ENCODE measurements around the gene MCC.

The MCC gene

GRCh38 chr5:113263545-113263944, 224.7 kb downstream of the MCC start:
- TF ChIP-seq NFIC (IDR thresholded peaks at IDR 0.05) (no peak), FOXM1 (IDR thresholded peaks at IDR 0.05; ENCODE audit: borderline replicate concordance, low read depth) (no peak), TAF1 (IDR thresholded peaks at IDR 0.05; ENCODE audit: low read depth) (no peak), ZBTB7A (IDR thresholded peaks at IDR 0.05; ENCODE audit: low read depth) (no peak), CEBPB (IDR thresholded peaks at IDR 0.05) (no peak)

- no peak for TF ChIP-seq TEAD4 (IDR thresholded peaks at IDR 0.05)
- TF ChIP-seq RAD21 (IDR thresholded peaks at IDR 0.05; ENCODE audit: low read depth): no peak
- TF ChIP-seq NFIC (IDR thresholded peaks at IDR 0.05): no peak
- no peak for TF ChIP-seq ZBTB7A (IDR thresholded peaks at IDR 0.05; ENCODE audit: low read depth)
- TF ChIP-seq CREB1 (IDR thresholded peaks at IDR 0.05; ENCODE audit: low read depth): no peak
- TF ChIP-seq FOXM1 (IDR thresholded peaks at IDR 0.05; ENCODE audit: borderline replicate concordance, low read depth): no peak
- TF ChIP-seq USF1 (IDR thresholded peaks at IDR 0.05): no peak
- TF ChIP-seq MAX (IDR thresholded peaks at IDR 0.05): no peak
- TF ChIP-seq CEBPB (IDR thresholded peaks at IDR 0.05): no peak
- no peak for TF ChIP-seq YY1 (IDR thresholded peaks at IDR 0.05; ENCODE audit: low read depth)
- no peak for TF ChIP-seq EGR1 (IDR thresholded peaks at IDR 0.05)
- no peak for TF ChIP-seq TCF12 (IDR thresholded peaks at IDR 0.05; ENCODE audit: low read depth)
- no peak for TF ChIP-seq REST (IDR thresholded peaks at IDR 0.05; ENCODE audit: low read depth)
- TF ChIP-seq TAF1 (IDR thresholded peaks at IDR 0.05; ENCODE audit: low read depth): no peak
Measured at GRCh38 chr5:113262674-113263073, 225.6 kb downstream of the MCC start.

GRCh38 chr5:113259034-113259433, 229.2 kb downstream of the MCC start:
- TF ChIP-seq CEBPB (IDR thresholded peaks at IDR 0.05): no peak
- no peak for TF ChIP-seq NFIC (IDR thresholded peaks at IDR 0.05)

- TF ChIP-seq TAF1 (IDR thresholded peaks at IDR 0.05; ENCODE audit: low read depth) (no peak), RAD21 (IDR thresholded peaks at IDR 0.05; ENCODE audit: low read depth) (no peak), MAX (IDR thresholded peaks at IDR 0.05) (no peak), NFIC (IDR thresholded peaks at IDR 0.05) (no peak), TCF12 (IDR thresholded peaks at IDR 0.05; ENCODE audit: low read depth) (no peak), YY1 (IDR thresholded peaks at IDR 0.05; ENCODE audit: low read depth) (no peak), FOXM1 (IDR thresholded peaks at IDR 0.05; ENCODE audit: borderline replicate concordance, low read depth) (no peak), CEBPB (IDR thresholded peaks at IDR 0.05) (no peak), TEAD4 (IDR thresholded peaks at IDR 0.05) (no peak), ZBTB7A (IDR thresholded peaks at IDR 0.05; ENCODE audit: low read depth) (no peak), REST (IDR thresholded peaks at IDR 0.05; ENCODE audit: low read depth) (no peak), EP300 (IDR thresholded peaks at IDR 0.05; ENCODE audit: borderline replicate concordance) (no peak), USF1 (IDR thresholded peaks at IDR 0.05) (no peak)
Measured at GRCh38 chr5:113257545-113257944, 230.7 kb downstream of the MCC start.

- TF ChIP-seq FOXM1 (IDR thresholded peaks at IDR 0.05; ENCODE audit: borderline replicate concordance, low read depth) (no peak), MAX (IDR thresholded peaks at IDR 0.05) (no peak), RAD21 (IDR thresholded peaks at IDR 0.05; ENCODE audit: low read depth) (no peak), YY1 (IDR thresholded peaks at IDR 0.05; ENCODE audit: low read depth) (no peak), CEBPB (IDR thresholded peaks at IDR 0.05) (no peak), REST (IDR thresholded peaks at IDR 0.05; ENCODE audit: low read depth) (no peak), TCF12 (IDR thresholded peaks at IDR 0.05; ENCODE audit: low read depth) (no peak), ZBTB7A (IDR thresholded peaks at IDR 0.05; ENCODE audit: low read depth) (no peak), EGR1 (IDR thresholded peaks at IDR 0.05) (no peak), TEAD4 (IDR thresholded peaks at IDR 0.05) (no peak), TAF1 (IDR thresholded peaks at IDR 0.05; ENCODE audit: low read depth) (no peak)
Measured at GRCh38 chr5:113256671-113257452, 231.4 kb downstream of the MCC start.

All from Ishikawa (cell line).